Cardiac muscle cell (in vitro differentiated cells and primary cell): ENCODE measurements around the gene TOX2. TPM values are rescaled to one million over a fixed set of nuclear protein-coding genes. Genes with fewer than 3 reads are reported as not detected.

Experiments used
- DNase-seq, 2 donors: peaks; one replicate each; pipeline versions ENCODE4 v3.0.0 to v3.0.0-alpha.2; 2010 to 2017; ENCODE audit warnings: low read depth in 1 of 2, low spot score in 1 of 2
- H3K27ac ChIP-seq: fragments of 200-600 bp; sonication (generic); 2 replicates; pipeline ENCODE4 v1.5.1; 2016
- H3K27me3 ChIP-seq: fragments of 200-600 bp; sonication (generic); 2 replicates; pipeline ENCODE4 v1.6.0; 2016; ENCODE audit warnings: control low read depth
- H3K36me3 ChIP-seq: fragments of 200-600 bp; sonication (generic); 2 replicates; pipeline ENCODE4 v1.5.1; 2016; ENCODE audit warnings: control low read depth
- H3K4me1 ChIP-seq: fragments of 200-600 bp; sonication (generic); 2 replicates; pipeline ENCODE4 v1.8.1; 2017; ENCODE audit warnings: low read depth, mild to moderate bottlenecking, mixed run types
- H3K4me3 ChIP-seq: fragments of 200-600 bp; sonication (generic); 2 replicates; pipeline ENCODE4 v1.5.1; 2016; ENCODE audit warnings: mild to moderate bottlenecking
- H3K9me3 ChIP-seq: fragments of 200-600 bp; sonication (generic); 2 replicates; pipeline ENCODE4 v1.5.1; 2017; ENCODE audit warnings: low read depth, mild to moderate bottlenecking, control low read depth
- polyA plus RNA-seq: library from polyadenylated mRNA; unstranded; fragments of >200 nt; fragmentation: Nextera tagmentation; extraction: Ambion mirVana; gene quantifications from 2 replicates; pipeline ENCODE4 v1.2.1, GENCODE V29; 2016
- total RNA-seq: library from RNA; depleted of rRNA; stranded (reverse); fragments of >200 nt; gene quantifications from 2 replicates; pipeline ENCODE4 v1.2.3, GENCODE V29; 2016
- TF ChIP-seq, protein P1 (sequence below): IDR thresholded peaks from 2 replicates; pipeline ENCODE4 v1.5.1; 2012; ENCODE audit warnings: low read depth, mild to moderate bottlenecking, low read length

Gene TOX2
- total and polyA plus RNA-seq, 2 experiments from 2014 or later = 0.09 to 0.32 TPM

DNA sequence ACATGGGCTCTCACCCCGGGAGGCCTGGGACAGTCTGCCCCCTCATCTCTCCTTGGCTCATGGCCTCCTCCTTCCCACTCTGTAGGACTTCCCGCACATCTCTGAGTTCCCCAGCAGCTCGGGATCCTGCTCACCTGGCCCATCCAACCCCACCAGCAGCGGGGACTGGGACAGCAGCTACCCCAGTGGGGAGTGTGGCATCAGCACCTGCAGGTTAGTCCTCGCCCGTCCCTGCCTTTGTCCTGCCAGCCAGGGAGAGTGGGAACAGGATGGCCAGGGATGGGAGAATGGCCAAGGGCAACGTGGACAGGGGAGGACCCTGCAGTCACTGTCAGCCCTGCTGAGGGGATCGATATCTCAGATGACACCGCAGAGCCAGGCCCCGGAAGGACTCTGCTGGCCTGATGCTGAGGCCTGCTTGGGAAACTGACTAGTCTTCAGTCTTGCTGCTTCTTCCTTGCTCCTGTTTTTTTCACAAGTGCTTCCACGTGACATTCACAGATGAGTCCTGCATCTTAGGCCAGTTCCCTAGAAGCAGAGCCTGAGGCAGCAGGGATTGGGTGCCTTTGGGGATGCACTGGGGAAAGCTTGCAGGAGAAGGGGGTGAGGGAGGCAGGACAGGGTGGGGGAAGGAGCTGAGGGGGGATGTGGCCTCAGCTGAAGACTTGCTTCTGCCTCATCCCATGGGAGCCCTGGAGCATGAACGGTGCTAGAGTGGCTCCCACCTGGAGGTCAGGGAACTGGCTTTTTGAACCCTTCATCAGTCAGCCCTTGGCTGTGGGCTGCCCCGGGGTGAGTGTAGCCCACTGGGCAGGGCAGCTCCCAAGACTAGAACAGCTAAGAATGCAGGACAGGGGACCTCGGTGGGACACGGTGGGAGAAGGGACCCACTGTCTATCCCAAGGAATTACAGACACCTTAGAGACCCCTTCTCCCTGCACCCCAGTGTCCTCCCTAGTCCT lies 152.3 kb downstream of the TOX2 start:
- TF ChIP-seq, protein P1, sequence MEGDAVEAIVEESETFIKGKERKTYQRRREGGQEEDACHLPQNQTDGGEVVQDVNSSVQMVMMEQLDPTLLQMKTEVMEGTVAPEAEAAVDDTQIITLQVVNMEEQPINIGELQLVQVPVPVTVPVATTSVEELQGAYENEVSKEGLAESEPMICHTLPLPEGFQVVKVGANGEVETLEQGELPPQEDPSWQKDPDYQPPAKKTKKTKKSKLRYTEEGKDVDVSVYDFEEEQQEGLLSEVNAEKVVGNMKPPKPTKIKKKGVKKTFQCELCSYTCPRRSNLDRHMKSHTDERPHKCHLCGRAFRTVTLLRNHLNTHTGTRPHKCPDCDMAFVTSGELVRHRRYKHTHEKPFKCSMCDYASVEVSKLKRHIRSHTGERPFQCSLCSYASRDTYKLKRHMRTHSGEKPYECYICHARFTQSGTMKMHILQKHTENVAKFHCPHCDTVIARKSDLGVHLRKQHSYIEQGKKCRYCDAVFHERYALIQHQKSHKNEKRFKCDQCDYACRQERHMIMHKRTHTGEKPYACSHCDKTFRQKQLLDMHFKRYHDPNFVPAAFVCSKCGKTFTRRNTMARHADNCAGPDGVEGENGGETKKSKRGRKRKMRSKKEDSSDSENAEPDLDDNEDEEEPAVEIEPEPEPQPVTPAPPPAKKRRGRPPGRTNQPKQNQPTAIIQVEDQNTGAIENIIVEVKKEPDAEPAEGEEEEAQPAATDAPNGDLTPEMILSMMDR = no peak
- Histone ChIP-seq H3K27me3 (no peaks in the 10 kb centered on the region), H3K4me3 (no peak overlapping the region), H3K27ac (no peak overlapping the region), H3K4me1 (no peaks in the 10 kb centered on the region), H3K9me3 (no peaks in the 10 kb centered on the region), H3K36me3 (no peaks in the 10 kb centered on the region)
- no peak for DNase-seq

DNA sequence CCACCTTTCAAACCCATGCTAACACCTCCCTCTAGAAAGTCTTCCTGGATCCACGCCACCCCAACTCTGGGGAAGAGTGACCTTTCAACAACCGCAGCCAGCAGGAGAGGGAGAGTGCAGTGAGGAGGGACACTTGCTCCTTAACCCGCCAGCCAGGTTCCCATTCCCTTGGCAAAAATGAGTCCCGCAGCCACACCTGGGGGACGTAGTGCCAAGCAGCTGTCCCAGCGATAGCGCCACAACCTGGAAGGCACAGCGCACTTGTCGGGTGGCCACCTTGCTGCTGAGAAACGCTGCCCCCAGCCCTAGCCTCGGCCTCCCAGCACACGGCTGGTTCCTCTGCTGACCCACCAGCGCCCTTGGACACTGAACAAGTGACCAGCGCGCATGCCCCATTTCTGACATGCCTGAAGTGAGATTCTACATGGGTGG lies 153.0 kb downstream of the TOX2 start:
- H3K9me3 ChIP-seq = no peaks in the 10 kb centered on the region
- H3K27me3 ChIP-seq = no peaks in the 10 kb centered on the region
- DNase-seq = no peak
- TF ChIP-seq, protein P1 = no peak
- H3K4me3 ChIP-seq = no peak overlapping the region
- H3K36me3 ChIP-seq = no peaks in the 10 kb centered on the region
- H3K27ac ChIP-seq = no peak overlapping the region
- no peaks in the 10 kb centered on the region for H3K4me1 ChIP-seq

- H3K9me3 ChIP-seq = no peaks in the 10 kb centered on the region
- no peaks in the 10 kb centered on the region for H3K4me1 ChIP-seq
- DNase-seq = no peak
- H3K27me3 ChIP-seq = no peaks in the 10 kb centered on the region
- TF ChIP-seq, protein P1 = peak; percentile 12
- no peaks in the 10 kb centered on the region for H3K36me3 ChIP-seq
- H3K4me3 ChIP-seq = no peak overlapping the region
- H3K27ac ChIP-seq = no peak overlapping the region
Observed at GRCh38 chr20:44068316-44069201, 153.9 kb downstream of the TOX2 start.

DNA sequence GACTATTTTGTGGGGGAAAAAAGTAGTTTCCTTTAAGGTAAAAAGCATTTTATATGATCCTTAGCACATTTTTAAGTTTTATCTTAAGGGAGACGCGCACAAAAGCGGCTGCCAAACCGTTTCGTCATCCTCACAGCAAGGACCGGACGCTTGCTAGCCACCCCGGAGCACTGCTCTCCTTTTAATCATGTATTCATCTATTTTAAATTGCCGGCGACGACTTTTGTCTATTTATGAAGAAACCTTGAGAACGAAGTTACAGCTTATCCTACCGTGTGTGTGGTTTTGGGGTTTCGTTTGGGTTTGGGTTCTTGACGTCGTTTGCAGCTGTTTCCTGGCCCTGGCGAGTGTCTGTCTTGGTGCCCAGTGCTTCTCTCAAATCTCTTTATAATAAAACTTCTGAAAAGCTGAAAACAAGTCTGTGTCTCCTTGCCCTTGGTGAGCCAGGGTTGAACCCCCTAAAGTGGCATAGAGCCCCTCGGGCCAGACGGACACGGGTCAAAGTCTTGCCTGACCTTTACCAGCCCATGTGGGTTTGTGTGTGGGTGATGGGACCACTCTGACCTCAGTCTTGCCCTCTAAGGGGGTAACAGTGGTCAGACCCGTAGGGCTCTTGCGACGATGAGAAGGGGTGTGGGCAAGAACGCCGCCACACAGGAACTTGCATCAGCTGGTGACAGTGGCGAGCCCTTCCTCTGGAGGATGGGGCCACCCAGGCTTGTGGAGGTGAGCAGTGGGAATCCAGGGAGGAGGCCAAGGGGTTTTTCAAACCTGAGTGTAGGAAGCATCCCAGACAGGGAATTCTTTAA lies 154.8 kb downstream of the TOX2 start:
- no peak overlapping the region for H3K4me3 ChIP-seq
- no peaks in the 10 kb centered on the region for H3K27me3 ChIP-seq
- DNase-seq = peak in 1 of 2 donors; percentile 34
- no peaks in the 10 kb centered on the region for H3K4me1 ChIP-seq
- TF ChIP-seq, protein P1 = no peak
- no peaks in the 10 kb centered on the region for H3K36me3 ChIP-seq
- H3K9me3 ChIP-seq = no peaks in the 10 kb centered on the region
- no peak overlapping the region for H3K27ac ChIP-seq
